Tibial nerve (tissue), 4 donors: ENCODE results near the gene MALRD1. TPM values are rescaled to one million over a fixed set of nuclear protein-coding genes. Genes with fewer than 3 reads are reported as not detected.

ENCODE experiments used
- DNase-seq, 2 donors: peaks; one replicate each; pipeline ENCODE4 v3.0.0-alpha.2; 2019; ENCODE audit warnings: low spot score in 2 of 2
- H3K27ac ChIP-seq, 4 donors: fragments of 200-600 bp; sonication (generic) in 3 of 4; one replicate each; pipeline ENCODE4 v1.5.1; 2017 to 2019; ENCODE audit warnings: mild to moderate bottlenecking in 1 of 4
- H3K27me3 ChIP-seq, 2 donors: fragments of 200-600 bp; sonication (generic) in 1 of 2; one replicate each; pipeline versions ENCODE4 v1.5.1 to v1.6.0; 2017 to 2019
- H3K36me3 ChIP-seq, 3 donors: fragments of 200-600 bp; sonication (generic); one replicate each; pipeline ENCODE4 v1.5.1; 2018 to 2019
- H3K4me1 ChIP-seq, 4 donors: fragments of 200-600 bp; sonication (generic) in 3 of 4; one replicate each; pipeline ENCODE4 v1.5.1; 2017 to 2019
- H3K4me3 ChIP-seq, 4 donors: fragments of 200-600 bp; sonication (generic) in 3 of 4; one replicate each; pipeline ENCODE4 v1.5.1; 2017 to 2019; ENCODE audit warnings: mild to moderate bottlenecking in 1 of 4, moderate library complexity in 1 of 4
- H3K9me3 ChIP-seq, 4 donors: fragments of 200-600 bp; sonication (generic) in 3 of 4; one replicate each; pipeline ENCODE4 v1.5.1; 2017 to 2019
- CTCF ChIP-seq, 5 experiments: fragments of 200-600 bp in 3 of 5; fragments of 450-650 bp in 2 of 5; sonication (generic) in 3 of 5; IDR thresholded peaks; one replicate each; pipeline ENCODE4 v1.5.1; 2016 to 2019; ENCODE audit warnings: antibody characterized with exemption in 5 of 5, mild to moderate bottlenecking in 3 of 5, moderate library complexity in 2 of 5
- EP300 ChIP-seq, 2 donors: sonication (generic); formaldehyde crosslinking; IDR thresholded peaks; one replicate each; pipeline ENCODE4 v1.6.1; 2017; ENCODE audit warnings: antibody characterized with exemption in 2 of 2, mild to moderate bottlenecking in 1 of 2
- POLR2A ChIP-seq, 2 donors: fragments of 450-650 bp; IDR thresholded peaks; one replicate each; pipeline ENCODE4 v1.6.1; 2017; ENCODE audit warnings: antibody characterized with exemption in 2 of 2, mild to moderate bottlenecking in 2 of 2, moderate library complexity in 2 of 2
- WGBS, 2 donors: methylation state at CpG; one replicate each; pipeline ENCODE4 v1.1.5; 2018; 5-methylcytosine and 5-hydroxymethylcytosine counted together
- total RNA-seq, 4 donors: library from RNA; depleted of rRNA; stranded (reverse); fragments of >200 nt; gene quantifications; one replicate each; pipeline ENCODE4 v1.1.0, GENCODE V29; 2016

The MALRD1 gene
- total RNA-seq, 4 donors from 2014 or later = 1.3 to 5.4 (median 3.6) TPM; not detected in 1

DNA sequence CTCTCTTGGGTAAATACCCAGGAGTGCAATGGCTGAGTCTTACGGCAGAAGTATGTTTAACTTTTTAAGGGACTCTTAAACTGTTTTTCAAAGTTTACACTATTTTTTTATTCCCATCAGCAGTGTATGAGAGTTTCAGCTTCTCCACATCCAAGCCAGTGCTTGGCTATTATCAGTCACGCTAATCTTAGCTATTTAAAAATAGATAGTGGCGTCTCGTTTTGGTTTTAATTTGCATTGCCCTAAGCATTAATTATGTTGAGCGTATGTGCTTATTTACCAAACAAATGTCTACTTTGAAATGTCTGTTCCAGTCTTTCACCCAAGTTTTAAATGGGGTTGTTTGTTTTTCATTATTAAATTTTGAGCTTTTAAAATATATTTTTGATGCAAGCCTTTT lies 164.0 kb downstream of the MALRD1 start:
- no peaks in the 10 kb centered on the region for H3K36me3 ChIP-seq
- no peaks in the 10 kb centered on the region for H3K4me1 ChIP-seq
- no peak overlapping the region for H3K27ac ChIP-seq
- no peaks in the 10 kb centered on the region for H3K9me3 ChIP-seq
- DNase-seq = no peak
- TF ChIP-seq EP300 (IDR thresholded peaks at IDR 0.05) (no peak), POLR2A (IDR thresholded peaks at IDR 0.05) (no peak), CTCF (IDR thresholded peaks at IDR 0.05) (no peak)
- 45 to 58% methylated on average over 5 of the region's 5 CpGs for WGBS, 2 donors
- no peaks in the 10 kb centered on the region for H3K27me3 ChIP-seq
- H3K4me3 ChIP-seq = no peak overlapping the region

DNA sequence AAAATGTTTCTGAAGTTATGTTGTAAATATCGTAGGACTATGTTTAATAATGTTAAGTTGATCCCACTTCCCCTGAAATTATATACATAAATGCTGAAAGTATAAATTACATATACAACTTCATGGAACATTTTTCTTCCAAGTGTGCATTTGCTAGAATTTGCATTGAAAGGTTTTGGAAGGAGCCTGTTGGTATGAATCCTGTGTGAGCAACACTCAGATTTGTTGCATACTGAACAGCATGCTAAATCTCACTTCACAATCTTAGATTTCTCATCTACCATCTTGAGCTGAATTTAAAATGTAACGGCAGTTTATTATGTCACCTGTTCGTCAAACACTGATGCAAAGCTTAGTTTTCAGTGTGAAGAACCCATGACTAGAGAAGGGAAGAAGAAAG lies 172.6 kb downstream of the MALRD1 start:
- no peak for DNase-seq
- TF ChIP-seq POLR2A (IDR thresholded peaks at IDR 0.05) (no peak), EP300 (IDR thresholded peaks at IDR 0.05) (no peak), CTCF (IDR thresholded peaks at IDR 0.05) (no peak)
- peaks cover 0 to 4% (median 0%) of the 10 kb centered on the region in 4 donors for H3K9me3 ChIP-seq
- no peaks in the 10 kb centered on the region for H3K36me3 ChIP-seq
- H3K4me3 ChIP-seq = no peak overlapping the region
- H3K27me3 ChIP-seq = no peaks in the 10 kb centered on the region
- H3K27ac ChIP-seq = no peak overlapping the region
- no peaks in the 10 kb centered on the region for H3K4me1 ChIP-seq
- WGBS, 2 donors = 88 to 93% methylated on average over 3 of the region's 3 CpGs

- WGBS, 2 donors = 89 to 94% methylated on average over 2 of the region's 2 CpGs
- H3K27me3 ChIP-seq = no peaks in the 10 kb centered on the region
- H3K4me1 ChIP-seq = no peaks in the 10 kb centered on the region
- no peak for TF ChIP-seq POLR2A (IDR thresholded peaks at IDR 0.05)
- no peaks in the 10 kb centered on the region for H3K36me3 ChIP-seq
- no peak overlapping the region for H3K4me3 ChIP-seq
- no peak overlapping the region for H3K27ac ChIP-seq
- DNase-seq = no peak
- peaks cover 0 to 4% (median 0%) of the 10 kb centered on the region in 4 donors for H3K9me3 ChIP-seq
Measured at GRCh38 chr10:19226025-19226424, 177.4 kb downstream of the MALRD1 start.

- Histone ChIP-seq H3K4me1 (no peaks in the 10 kb centered on the region), H3K9me3 (no peaks in the 10 kb centered on the region), H3K27ac (no peak overlapping the region), H3K27me3 (no peaks in the 10 kb centered on the region), H3K4me3 (no peak overlapping the region), H3K36me3 (no peaks in the 10 kb centered on the region)
- TF ChIP-seq POLR2A (IDR thresholded peaks at IDR 0.05) (no peak), EP300 (IDR thresholded peaks at IDR 0.05) (no peak), CTCF (IDR thresholded peaks at IDR 0.05) (no peak)
- WGBS, 2 donors = 70 to 87% methylated on average over 1 of the region's 1 CpG
- DNase-seq = no peak
Measured at GRCh38 chr10:19231034-19231433, 182.4 kb downstream of the MALRD1 start.

- Histone ChIP-seq H3K27me3 (no peaks in the 10 kb centered on the region), H3K4me3 (no peak overlapping the region), H3K9me3 (no peaks in the 10 kb centered on the region), H3K36me3 (no peaks in the 10 kb centered on the region), H3K4me1 (no peaks in the 10 kb centered on the region), H3K27ac (no peak overlapping the region)
- TF ChIP-seq EP300 (IDR thresholded peaks at IDR 0.05) = no peak
- TF ChIP-seq CTCF (IDR thresholded peaks at IDR 0.05) = no peak
- TF ChIP-seq POLR2A (IDR thresholded peaks at IDR 0.05) = no peak
- 72 to 89% methylated on average over 2 of the region's 2 CpGs for WGBS, 2 donors
- no peak for DNase-seq
Measured at GRCh38 chr10:19245889-19246752, 197.5 kb downstream of the MALRD1 start.
